Measurements from ENCODE around the gene APPL2. TPM values are rescaled to one million over a fixed set of nuclear protein-coding genes. Genes with fewer than 3 reads are reported as not detected.

APPL2 gene
- total RNA-seq, 1 experiment from 2014 or later, result 42.2 TPM

DNA sequence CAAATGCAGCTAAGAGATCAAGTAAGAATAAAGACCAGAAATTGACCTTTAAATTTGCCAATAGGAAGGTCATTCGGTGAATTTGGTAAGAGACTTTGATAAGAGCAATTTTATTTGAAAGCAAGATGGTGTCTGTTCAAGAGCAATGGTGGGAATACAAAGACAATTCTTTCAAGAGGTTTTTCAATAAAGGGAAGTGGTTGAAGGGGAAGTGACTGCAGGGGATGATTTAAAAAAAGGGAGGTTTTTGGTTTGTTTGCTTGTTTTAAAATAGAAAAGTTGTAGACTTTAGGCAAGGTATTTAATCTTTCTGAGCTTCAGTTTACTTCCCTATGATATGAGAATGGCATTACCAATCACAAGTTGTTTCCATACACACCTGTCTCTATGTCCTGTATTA lies 4.3 kb upstream of the APPL2 start:
- Histone ChIP-seq H3K4me1 (ENCODE audit: insufficient read depth, low read length) (peaks cover 4% of the 10 kb centered on the region; the same call in 1 of the 2 replicates), H3K79me2 (ENCODE audit: low read length) (peaks cover 5% of the 10 kb centered on the region), H3K4me3 (ENCODE audit: low read length) (no peak overlapping the region), H3F3A (ENCODE audit: low read length, unreplicated experiment) (no peaks in the 10 kb centered on the region), H2AFZ (ENCODE audit: low read length) (no peak overlapping the region), H3K36me3 (ENCODE audit: low read depth, low read length) (no peaks in the 10 kb centered on the region), H3K9me2 (replicated peaks; ENCODE audit: low read length) (0 out of 2 replicates have a peak, but pooled peaks cover 3% of the 10 kb centered on the region), H4K20me1 (ENCODE audit: low read length) (no peaks in the 10 kb centered on the region), H3K4me2 (ENCODE audit: low read length) (no peak overlapping the region), H3K9me3 (ENCODE audit: low read length) (no peaks in the 10 kb centered on the region), H3K27me3 (ENCODE audit: low read length) (no peaks in the 10 kb centered on the region), H3K27ac (ENCODE audit: low read length) (no peak overlapping the region), H3K9ac (ENCODE audit: low read length) (no peak overlapping the region)
- TF ChIP-seq EZH2phosphoT487 (IDR thresholded peaks at IDR 0.05; ENCODE audit: borderline replicate concordance, low read length) (no peak), CTCF (conservative IDR thresholded peaks at IDR 0.05; ENCODE audit: low read depth, low read length) (no peak), EZH2 (IDR thresholded peaks at IDR 0.05; ENCODE audit: low read length, unreplicated experiment) (no peak)
- BruUV-seq (replicated peaks), result no TSS peak
- intact Hi-C loops (cut with micrococcal nuclease), result no loop called here
- DNase-seq (no peak), ATAC-seq (no peak)
- ChIA-PET CTCF (no interaction called here), POLR2A (ENCODE audit: unreplicated experiment) (no interaction called here)

GRCh38 chr12:105239304-105239703 lies 3.3 kb upstream of the APPL2 start:
- Histone ChIP-seq H3K79me2 (ENCODE audit: low read length) (peaks cover 14% of the 10 kb centered on the region), H3K4me2 (ENCODE audit: low read length) (no peak overlapping the region), H3K9ac (ENCODE audit: low read length) (no peak overlapping the region), H3K4me1 (ENCODE audit: insufficient read depth, low read length) (peaks cover 10% of the 10 kb centered on the region), H3K27ac (ENCODE audit: low read length) (no peak overlapping the region), H3K9me3 (ENCODE audit: low read length) (no peaks in the 10 kb centered on the region), H3K4me3 (ENCODE audit: low read length) (no peak overlapping the region), H3K36me3 (ENCODE audit: low read depth, low read length) (no peaks in the 10 kb centered on the region), H3K9me2 (replicated peaks; ENCODE audit: low read length) (0 out of 2 replicates have a peak, but pooled peaks cover 3% of the 10 kb centered on the region), H3F3A (ENCODE audit: low read length, unreplicated experiment) (no peaks in the 10 kb centered on the region), H4K20me1 (ENCODE audit: low read length) (0 out of 2 replicates have a peak, but pooled peaks cover 1% of the 10 kb centered on the region), H3K27me3 (ENCODE audit: low read length) (no peaks in the 10 kb centered on the region), H2AFZ (ENCODE audit: low read length) (no peak overlapping the region)
- no TSS peak for BruUV-seq (replicated peaks)
- intact Hi-C loops (cut with micrococcal nuclease), result loop anchor here (5.0 kb wide), 1 partner anchor 128 kb away; no protein-coding TSS in a partner anchor
- DNase-seq (no peak), ATAC-seq (no peak)
- ChIA-PET POLR2A (ENCODE audit: unreplicated experiment) (no interaction called here), CTCF (interaction anchor here (0.6 to 0.7 kb wide), 2 partner anchors 92 to 913 kb away, joined by 3 read pairs; no protein-coding TSS in a partner anchor)
- TF ChIP-seq EZH2phosphoT487 (IDR thresholded peaks at IDR 0.05; ENCODE audit: borderline replicate concordance, low read length) (no peak), EZH2 (IDR thresholded peaks at IDR 0.05; ENCODE audit: low read length, unreplicated experiment) (no peak), CTCF (conservative IDR thresholded peaks at IDR 0.05; ENCODE audit: low read depth, low read length) (no peak)

DNA sequence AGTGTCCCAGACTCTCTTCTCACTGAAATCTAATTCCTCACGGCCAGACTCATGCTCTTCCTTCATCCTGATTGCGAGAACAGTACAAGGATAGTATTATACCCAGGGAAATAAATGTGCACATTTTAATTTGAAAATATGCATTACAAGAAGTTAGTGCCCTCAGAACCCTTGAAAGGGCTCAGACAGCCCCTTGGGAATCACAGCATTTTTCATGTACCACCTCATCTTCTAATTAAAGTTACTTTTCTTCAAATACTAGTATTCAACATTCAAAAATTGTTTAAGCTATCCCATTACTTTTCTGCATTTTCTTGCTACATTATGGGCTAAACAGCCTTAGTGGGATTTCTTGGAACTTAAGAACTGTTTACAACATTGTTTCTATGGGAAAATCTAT lies 1.7 kb upstream of the APPL2 start:
- no peaks in the 10 kb centered on the region for H3K9me3 ChIP-seq (ENCODE audit: low read length)
- ATAC-seq (no peak), DNase-seq (no peak)
- no peaks in the 10 kb centered on the region for H3F3A ChIP-seq (ENCODE audit: low read length, unreplicated experiment)
- no peak overlapping the region for H3K27ac ChIP-seq (ENCODE audit: low read length)
- H3K27me3 ChIP-seq (ENCODE audit: low read length), result no peaks in the 10 kb centered on the region
- H2AFZ ChIP-seq (ENCODE audit: low read length), result no peak overlapping the region
- H3K9ac ChIP-seq (ENCODE audit: low read length), result no peak overlapping the region
- CTCF ChIA-PET, result no interaction called here
- intact Hi-C loops (cut with micrococcal nuclease), result loop anchor here (5.0 kb wide), 1 partner anchor 130 kb away; no protein-coding TSS in a partner anchor
- H3K79me2 ChIP-seq (ENCODE audit: low read length), result peaks cover 30% of the 10 kb centered on the region
- no peak overlapping the region for H3K4me3 ChIP-seq (ENCODE audit: low read length)
- peaks cover 26% of the 10 kb centered on the region for H3K4me1 ChIP-seq (ENCODE audit: insufficient read depth, low read length)
- BruUV-seq (replicated peaks), result no TSS peak
- no peaks in the 10 kb centered on the region for H3K36me3 ChIP-seq (ENCODE audit: low read depth, low read length)
- TF ChIP-seq EZH2 (IDR thresholded peaks at IDR 0.05; ENCODE audit: low read length, unreplicated experiment), result no peak
- no peak for TF ChIP-seq EZH2phosphoT487 (IDR thresholded peaks at IDR 0.05; ENCODE audit: borderline replicate concordance, low read length)
- TF ChIP-seq CTCF (conservative IDR thresholded peaks at IDR 0.05; ENCODE audit: low read depth, low read length), result no peak
- H3K9me2 ChIP-seq (replicated peaks; ENCODE audit: low read length), result 0 out of 2 replicates have a peak, but pooled peaks cover 1% of the 10 kb centered on the region
- H4K20me1 ChIP-seq (ENCODE audit: low read length), result 0 out of 2 replicates have a peak, but pooled peaks cover 4% of the 10 kb centered on the region
- POLR2A ChIA-PET (ENCODE audit: unreplicated experiment), result no interaction called here
- no peak overlapping the region for H3K4me2 ChIP-seq (ENCODE audit: low read length)
